Cortex of kidney (tissue), 1 donor: ENCODE data around the gene LRRC37A.
"Not testable (repeated sequence)": the region's sequence is repeated elsewhere in the genome, so short reads cannot be mapped to it uniquely, and the experiment has no call there.

Experiments
- DNase-seq: peaks from one replicate; lab custom pipeline; 2025; lab: John Stamatoyannopoulos, UW

LRRC37A gene

GRCh38 chr17:46294831-46295230 is at the start of gene LRRC37A:
Gene LRRC37A, plus strand, starts transcription at chr17:46295131. Its CDS starts 3 bp downstream, at chr17:46295134.
- DNase-seq: not testable (repeated sequence)

GRCh38 chr17:46249153-46249552 is 45.8 kb upstream of the LRRC37A start:
- DNase-seq: not testable (repeated sequence)

- not testable (repeated sequence) for DNase-seq
Observed at GRCh38 chr17:46252804-46253203, 42.1 kb upstream of the LRRC37A start.

GRCh38 chr17:46253722-46254121 is 41.2 kb upstream of the LRRC37A start:
- DNase-seq: not testable (repeated sequence)

- not testable (repeated sequence) for DNase-seq
Observed at GRCh38 chr17:46254215-46254614, 40.7 kb upstream of the LRRC37A start.

- DNase-seq: not testable (repeated sequence)
Observed at GRCh38 chr17:46256369-46256768, 38.6 kb upstream of the LRRC37A start.

GRCh38 chr17:46259845-46260661 is 34.9 kb upstream of the LRRC37A start:
- DNase-seq: not testable (repeated sequence)

GRCh38 chr17:46262271-46262670 is 32.7 kb upstream of the LRRC37A start:
- no peak for DNase-seq

GRCh38 chr17:46264456-46265198 is 30.3 kb upstream of the LRRC37A start:
- no peak for DNase-seq

GRCh38 chr17:46266063-46266655 is 28.8 kb upstream of the LRRC37A start:
- not testable (repeated sequence) for DNase-seq

GRCh38 chr17:46266656-46267544 is 28.0 kb upstream of the LRRC37A start:
- DNase-seq: no peak

GRCh38 chr17:46270032-46270431 is 24.9 kb upstream of the LRRC37A start:
- no peak for DNase-seq

GRCh38 chr17:46273541-46274236 is 21.2 kb upstream of the LRRC37A start:
- no peak for DNase-seq

- no peak for DNase-seq
Observed at GRCh38 chr17:46274238-46274637, 20.7 kb upstream of the LRRC37A start.

- DNase-seq: not testable (repeated sequence)
Observed at GRCh38 chr17:46276728-46277479, 18.0 kb upstream of the LRRC37A start.

GRCh38 chr17:46281336-46281735 is 13.6 kb upstream of the LRRC37A start:
- DNase-seq: not testable (repeated sequence)

GRCh38 chr17:46282635-46283034 is 12.3 kb upstream of the LRRC37A start:
- DNase-seq: not testable (repeated sequence)

- DNase-seq: not testable (repeated sequence)
Observed at GRCh38 chr17:46284467-46284866, 10.5 kb upstream of the LRRC37A start.

GRCh38 chr17:46285500-46285899 is 9.4 kb upstream of the LRRC37A start:
- DNase-seq: not testable (repeated sequence)

- not testable (repeated sequence) for DNase-seq
Observed at GRCh38 chr17:46286764-46287221, 8.1 kb upstream of the LRRC37A start.
